Measurements from ENCODE around the gene HOXD3. TPM values are rescaled to one million over a fixed set of nuclear protein-coding genes. Genes with fewer than 3 reads are reported as not detected.

HOXD3 gene
- polyA plus RNA-seq, 1 of the 3 experiments (the other 2 are of a cell fraction), result 0.81 TPM

- H3K79me2 ChIP-seq (ENCODE audit: insufficient read depth), result peaks cover 45% of the 10 kb centered on the region
- H3K27me3 ChIP-seq (ENCODE audit: insufficient read depth), result no peaks in the 10 kb centered on the region
- no peaks in the 10 kb centered on the region for H4K20me1 ChIP-seq (ENCODE audit: insufficient read depth)
- H3K9me3 ChIP-seq, result no peaks in the 10 kb centered on the region
- peak overlapping the region; percentile 63 to 92 for H3K27ac ChIP-seq (ENCODE audit: low read depth in 2 of 2, low read length in 1 of 2)
- peak overlapping the region; percentile 96 for H3K4me2 ChIP-seq
- WGBS (ENCODE audit: low lambda C conversion rate), result 30% methylated on average over 28 of the region's 28 CpGs
- H3K9ac ChIP-seq, result peak overlapping the region; percentile 94
- POLR2A ChIA-PET, result interaction anchor here (1.2 to 3.0 kb wide), 7 partner anchors 8 to 499 kb away, joined by 4 to 21 read pairs (median 6); partner anchors contain the start of gene MTX2
- H3K9me2 ChIP-seq, result no peaks in the 10 kb centered on the region
- peak; percentile 62 for DNase-seq
- H3F3A ChIP-seq (replicated peaks; ENCODE audit: insufficient read depth), result peaks cover 33% of the 10 kb centered on the region
- peak overlapping the region; percentile 94 for H2AFZ ChIP-seq (ENCODE audit: low read depth)
- H3K4me3 ChIP-seq (ENCODE audit: low read depth in 2 of 2, low read length in 1 of 2), result peak overlapping the region; percentile 83 to 86
- CTCF ChIA-PET, result interaction anchor here (0.7 to 26.1 kb wide), 23 partner anchors 8 to 1194 kb away, joined by 3 to 1047 read pairs (median 6); partner anchors contain the start of genes HOXD3, HOXD4 and HOXD9
- H3K36me3 ChIP-seq (replicated peaks in 1 of 2; ENCODE audit: control insufficient read depth in 1 of 2, insufficient read depth in 2 of 2, low read length in 1 of 2), result no peaks in the 10 kb centered on the region
- H3K4me1 ChIP-seq (ENCODE audit: control insufficient read depth in 1 of 2, insufficient read depth in 2 of 2, low read depth in 1 of 2, low read length in 1 of 2), result peaks cover 20 to 43% of the 10 kb centered on the region in 2 experiments
- TF ChIP-seq REST (IDR thresholded peaks at IDR 0.05; ENCODE audit: low read depth, low read length) (no peak), USF2 (IDR thresholded peaks at IDR 0.05; ENCODE audit: borderline replicate concordance, low read depth, low read length) (no peak), NFIC (IDR thresholded peaks at IDR 0.05; ENCODE audit: borderline replicate concordance) (no peak), CTCF (IDR thresholded peaks at IDR 0.05) (no peak), USF1 (IDR thresholded peaks at IDR 0.05; ENCODE audit: borderline replicate concordance, low read depth) (no peak), GATA2 (CRISPR knock-in tag; IDR thresholded peaks at IDR 0.05) (no peak), GABPA (IDR thresholded peaks at IDR 0.05; ENCODE audit: low read depth) (peak; percentile 19; the same call in 1 of the 2 replicates), EP300 (IDR thresholded peaks at IDR 0.05; ENCODE audit: borderline replicate concordance in 1 of 2, low read depth in 1 of 2, low read length in 1 of 2) (no peak), IRF3 (IDR thresholded peaks at IDR 0.05; ENCODE audit: low read depth, low read length) (no peak), PBX3 (IDR thresholded peaks at IDR 0.05) (0 out of 2 replicates have a peak, but pooled peaks have one; percentile 14), MEF2A (IDR thresholded peaks at IDR 0.05; ENCODE audit: borderline replicate concordance, low read depth) (no peak), EZH2phosphoT487 (IDR thresholded peaks at IDR 0.05; ENCODE audit: borderline replicate concordance, low read depth) (no peak), FOXJ3 (CRISPR knock-in tag; IDR thresholded peaks at IDR 0.05) (no peak), JUND (IDR thresholded peaks at IDR 0.05) (no peak), NRF1 (IDR thresholded peaks at IDR 0.05; ENCODE audit: low read depth, low read length) (no peak), YY1 (IDR thresholded peaks at IDR 0.05; ENCODE audit: low read depth) (peak; percentile 62; the same call in 1 of the 2 replicates), RXRA (IDR thresholded peaks at IDR 0.05; ENCODE audit: borderline replicate concordance, low read depth) (no peak), MAX (IDR thresholded peaks at IDR 0.05; ENCODE audit: low read depth) (peak; percentile 41; the same call in 1 of the 2 replicates), POLR2AphosphoS5 (IDR thresholded peaks at IDR 0.05; ENCODE audit: low read depth, low read length) (no peak), RCOR1 (IDR thresholded peaks at IDR 0.05; ENCODE audit: low read length) (no peak), FOXM1 (IDR thresholded peaks at IDR 0.05; ENCODE audit: low read depth) (no peak), RAD21 (IDR thresholded peaks at IDR 0.05; ENCODE audit: low read length) (no peak), TAF1 (IDR thresholded peaks at IDR 0.05; ENCODE audit: borderline replicate concordance, low read depth, low read length) (0 out of 2 replicates have a peak, but pooled peaks have one; percentile 9)
Measured at GRCh38 chr2:176138923-176139660, 18.0 kb upstream of the HOXD3 start.
